Measurements from ENCODE around the gene ZC3H18.

Gene ZC3H18

DNA sequence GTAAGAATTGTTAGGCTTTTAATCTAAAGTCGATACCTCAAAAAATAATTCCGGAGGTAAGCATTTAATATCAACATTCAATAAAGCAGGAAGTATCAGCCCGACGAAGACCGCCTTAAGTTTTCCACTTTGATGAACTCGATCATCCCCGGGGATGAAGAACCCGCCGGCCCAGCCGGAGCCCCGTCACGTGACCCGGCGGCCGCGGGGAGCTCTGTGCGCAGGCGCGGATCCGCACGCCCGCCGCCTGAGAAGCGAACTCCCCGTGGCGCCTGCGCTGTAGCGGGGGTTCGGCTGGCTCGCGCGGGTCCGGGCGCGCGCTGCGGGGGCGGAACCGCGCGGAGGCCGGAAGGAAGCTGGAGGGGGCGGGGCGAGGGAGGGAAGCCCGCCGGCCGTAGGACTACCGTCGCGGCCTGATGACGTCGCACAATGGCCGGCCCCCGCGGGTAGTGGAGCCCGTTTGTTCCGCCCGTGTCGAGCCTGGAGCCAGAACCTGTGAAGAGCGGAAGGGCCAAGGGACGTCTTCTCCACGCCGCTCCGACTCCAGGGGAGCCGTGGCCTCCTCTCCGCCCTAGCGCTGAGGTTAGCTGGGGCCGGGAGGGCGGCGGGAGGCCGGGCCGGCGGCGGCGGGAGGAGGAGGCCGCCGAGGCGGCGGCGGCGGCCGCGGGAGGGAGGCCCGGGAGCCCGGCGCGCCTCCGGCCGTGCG, at the start of gene ZC3H18:
TSS of gene ZC3H18 (plus strand) at position 419 of the 706 bp plus-strand sequence. CDS start 6,721 bp downstream, outside the sequence.
- peak; percentile 99 for DNase-seq

GRCh38 chr16:88521674-88522073, 48.5 kb upstream of the ZC3H18 start:
- DNase-seq = no peak

DNA sequence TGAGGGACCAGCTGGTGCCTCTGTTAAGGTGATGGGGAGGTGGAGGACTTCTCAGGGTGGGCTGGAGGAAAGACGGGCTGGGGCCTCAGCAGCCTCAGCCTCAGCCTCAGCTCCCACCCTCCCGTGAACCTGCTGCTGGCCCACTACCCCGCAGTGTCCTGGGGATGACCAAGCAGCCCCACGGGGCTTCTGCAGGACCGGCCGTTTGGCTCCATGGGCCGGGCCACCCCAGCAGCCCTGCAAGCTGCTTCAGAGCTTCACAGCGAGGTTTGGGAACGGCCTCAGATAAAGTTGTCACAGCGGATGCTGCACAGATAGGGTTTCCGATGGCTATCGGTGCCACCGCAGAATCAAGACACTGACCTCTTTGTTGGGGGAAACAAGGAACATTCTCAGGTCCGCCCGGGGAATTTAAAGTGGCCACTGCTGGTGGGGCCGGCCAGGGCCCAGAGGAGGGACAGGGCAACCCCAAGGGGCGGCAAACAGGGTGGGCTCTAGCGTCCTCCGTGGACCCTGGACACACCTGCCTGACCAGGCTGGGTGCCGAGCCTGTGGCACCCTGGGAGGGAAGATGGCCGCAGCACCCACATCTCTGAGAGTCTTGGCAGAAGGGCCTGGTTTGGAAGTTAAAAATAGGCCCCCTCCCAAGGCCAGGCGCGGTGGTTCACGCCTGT, 47.8 kb upstream of the ZC3H18 start:
- DNase-seq = no peak

DNA sequence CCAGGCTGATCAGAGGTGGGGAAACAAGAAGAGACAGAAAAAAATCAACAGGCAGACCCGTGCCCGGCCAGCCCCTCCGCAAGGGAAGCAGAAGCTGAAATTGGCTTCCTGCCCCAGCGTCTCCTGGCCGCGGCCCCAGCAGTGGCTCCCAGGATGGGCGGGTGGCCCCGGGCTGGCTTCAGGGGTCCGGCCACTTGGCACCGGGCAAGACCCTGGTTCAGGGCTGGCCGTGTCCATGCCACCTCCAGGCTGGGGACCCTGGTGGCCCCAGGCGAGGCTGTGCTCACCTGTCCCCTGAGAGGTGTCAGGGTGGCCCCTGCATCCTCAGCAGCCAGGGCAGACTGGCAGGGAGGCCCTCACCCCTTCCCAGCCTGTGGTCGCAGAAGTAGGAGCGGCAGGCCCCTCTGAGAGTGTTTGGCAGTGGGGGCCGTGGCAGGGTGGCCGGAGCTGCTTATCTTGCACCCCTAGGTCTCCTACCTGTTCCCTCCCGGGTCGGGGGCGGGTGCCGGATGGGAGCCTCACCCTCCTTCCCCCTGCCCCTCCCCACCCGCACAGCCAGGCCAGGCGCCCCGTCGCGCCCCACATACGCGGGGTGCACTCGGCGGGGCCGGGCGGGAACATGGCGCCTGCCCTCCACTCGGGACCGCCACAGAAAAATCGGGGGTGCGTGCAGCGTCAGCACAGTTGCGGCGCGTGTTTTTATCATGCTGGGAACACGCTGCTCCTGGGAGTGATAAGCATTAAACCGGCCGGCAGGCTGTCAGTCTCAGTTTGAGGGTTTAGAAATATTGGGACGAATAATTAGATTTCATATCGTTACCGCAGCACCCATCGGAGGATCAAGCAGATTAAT, 46.7 kb upstream of the ZC3H18 start:
- DNase-seq = no peak

DNA sequence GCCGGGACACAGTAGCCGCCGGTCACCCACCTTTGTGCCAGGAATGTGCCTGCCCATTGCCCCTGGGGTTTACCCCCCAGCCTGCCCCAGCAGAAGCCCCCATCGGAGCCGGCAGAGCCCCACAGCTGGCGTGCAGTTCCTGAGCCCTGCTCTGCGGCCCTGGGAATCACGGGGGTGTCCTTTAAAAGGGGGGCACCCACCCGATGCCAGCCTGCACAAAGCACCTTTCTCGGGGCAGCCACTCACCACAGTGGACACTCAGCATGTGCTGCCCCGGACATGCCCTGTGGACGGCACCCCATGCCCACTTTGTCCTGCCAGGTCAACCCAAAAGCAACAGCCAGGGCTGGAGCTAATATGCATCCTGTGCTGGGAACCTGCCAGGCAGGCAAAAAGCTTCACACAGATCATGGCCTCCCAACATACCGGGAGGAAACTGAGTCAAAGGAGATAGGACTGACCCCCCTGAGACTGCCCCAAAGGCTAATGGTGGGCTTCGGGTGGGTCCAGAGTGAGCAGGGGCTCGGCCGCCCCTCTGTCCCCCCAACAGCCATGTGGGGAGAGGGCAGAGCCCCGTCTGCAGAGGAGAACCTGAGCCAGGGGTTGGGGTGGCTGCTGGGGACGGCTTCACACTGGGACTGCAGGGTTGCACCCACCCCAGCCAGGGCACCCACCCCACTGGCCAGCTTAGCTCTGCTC, 45.8 kb upstream of the ZC3H18 start:
- DNase-seq = no peak

DNA sequence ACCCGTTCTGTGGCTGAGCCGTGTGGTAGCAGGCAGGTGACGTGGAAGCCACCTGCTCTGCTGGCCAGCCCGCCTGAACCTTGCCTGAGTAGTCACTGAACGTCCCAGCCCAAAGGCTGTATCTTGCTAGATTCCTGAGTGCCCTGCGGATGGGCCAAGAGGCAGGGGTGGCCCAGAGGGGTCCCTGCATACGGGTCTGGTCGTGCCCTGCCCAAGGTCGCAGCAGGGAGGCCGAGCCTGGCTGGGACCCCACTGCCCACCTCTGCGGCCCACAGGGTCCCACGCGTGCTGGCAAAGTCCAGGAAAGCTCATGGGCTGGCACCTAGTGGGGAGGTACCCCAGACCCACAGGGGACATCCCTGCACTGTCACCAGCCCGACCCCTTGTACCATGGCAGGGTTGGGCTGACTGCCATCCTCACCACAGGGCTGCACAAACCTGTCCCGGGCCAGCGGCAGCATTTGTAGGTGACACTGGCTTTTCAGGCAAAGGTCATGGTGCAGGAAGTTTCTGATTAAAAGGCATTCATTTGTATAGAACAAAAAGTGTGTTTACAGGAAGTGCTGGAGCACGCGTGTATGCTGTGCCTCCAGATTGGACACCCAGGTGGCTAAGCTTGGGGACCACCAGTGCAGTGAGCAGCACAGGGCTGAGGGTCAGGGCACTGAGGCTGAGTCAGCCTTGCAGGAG, 45.1 kb upstream of the ZC3H18 start:
- DNase-seq = no peak

GRCh38 chr16:88525663-88525990, 44.6 kb upstream of the ZC3H18 start:
- DNase-seq = no peak

GRCh38 chr16:88526008-88526905, 43.9 kb upstream of the ZC3H18 start:
- no peak for DNase-seq

DNA sequence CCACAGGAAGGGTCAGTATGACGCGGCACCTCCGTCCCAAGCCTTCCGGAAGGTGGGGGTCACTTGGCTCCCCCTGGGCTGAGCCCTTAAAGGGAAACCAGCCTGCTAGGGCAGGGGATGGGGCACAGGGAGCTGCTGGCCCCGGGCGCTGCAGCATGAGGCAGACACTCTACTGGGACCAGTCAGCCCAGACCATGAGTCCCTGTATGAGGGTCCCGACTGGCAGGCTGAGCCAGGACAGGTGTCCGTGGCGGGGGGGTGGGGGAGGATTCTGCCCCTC, 43.4 kb upstream of the ZC3H18 start:
- DNase-seq = no peak

DNA sequence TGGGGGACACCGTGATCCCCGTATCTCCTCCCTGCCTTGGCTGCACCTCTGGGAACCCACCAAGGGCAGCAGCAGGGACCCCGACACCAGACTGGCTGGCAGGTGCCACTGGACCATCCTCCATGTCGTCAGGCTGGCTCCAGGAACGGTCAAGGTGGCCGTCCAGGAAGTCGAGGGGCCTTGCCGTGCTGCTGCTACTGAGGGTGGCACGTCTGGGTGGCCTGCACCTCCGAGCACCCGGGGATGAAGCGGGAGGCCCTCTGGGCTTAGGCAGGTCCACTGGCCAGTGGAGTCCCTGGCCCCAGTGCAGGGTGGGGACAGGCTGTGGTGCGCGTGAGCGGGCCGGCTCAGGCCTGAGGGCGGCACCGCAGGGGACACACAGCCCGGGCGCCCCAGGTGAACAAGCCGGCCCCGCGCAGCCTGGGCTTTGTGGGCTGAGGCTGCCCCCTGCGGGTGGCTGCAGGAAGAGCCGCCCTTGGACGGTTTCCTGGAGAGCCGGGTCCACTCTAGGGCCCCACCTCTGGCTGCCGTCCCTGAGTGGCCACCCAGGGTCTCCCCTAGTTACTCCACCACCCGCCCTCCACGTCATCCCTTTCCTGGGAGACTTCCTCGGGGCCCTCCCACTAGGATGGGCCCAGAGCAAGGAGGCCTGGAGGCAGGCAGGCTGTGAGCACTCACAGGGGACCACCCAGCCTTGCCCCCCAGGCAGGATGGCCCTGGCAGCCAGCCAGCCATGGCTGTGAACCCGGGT, 42.8 kb upstream of the ZC3H18 start:
- peak; percentile 77 for DNase-seq

- DNase-seq = no peak
Measured at GRCh38 chr16:88527937-88528743, 42.1 kb upstream of the ZC3H18 start.

GRCh38 chr16:88528902-88529318, 41.3 kb upstream of the ZC3H18 start:
- no peak for DNase-seq

GRCh38 chr16:88529596-88529995, 40.6 kb upstream of the ZC3H18 start:
- DNase-seq = no peak

GRCh38 chr16:88530051-88530857, 39.9 kb upstream of the ZC3H18 start:
- DNase-seq = no peak

- no peak for DNase-seq
Measured at GRCh38 chr16:88530858-88531203, 39.4 kb upstream of the ZC3H18 start.

- DNase-seq = no peak
Measured at GRCh38 chr16:88531346-88531745, 38.9 kb upstream of the ZC3H18 start.

DNA sequence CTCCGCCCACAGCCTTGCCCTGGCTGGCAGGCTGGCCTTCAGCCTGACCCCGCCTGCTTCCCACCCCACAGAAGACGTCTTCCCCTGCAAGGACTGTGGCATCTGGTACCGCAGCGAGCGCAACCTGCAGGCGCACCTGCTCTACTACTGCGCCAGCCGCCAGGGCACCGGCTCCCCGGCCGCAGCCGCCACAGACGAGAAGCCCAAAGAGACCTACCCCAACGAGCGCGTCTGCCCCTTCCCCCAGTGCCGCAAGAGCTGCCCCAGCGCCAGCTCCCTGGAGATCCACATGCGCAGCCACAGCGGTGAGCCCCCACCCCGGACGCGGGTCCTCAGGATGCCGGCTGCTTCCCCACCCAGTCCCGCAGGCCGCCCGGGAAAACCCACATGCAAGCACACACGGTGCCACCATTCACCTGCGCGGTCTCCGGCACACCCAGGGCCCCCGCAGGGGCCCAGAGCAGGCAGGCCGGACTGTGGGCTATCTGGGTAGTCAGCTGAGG, 38.2 kb upstream of the ZC3H18 start:
- no peak for DNase-seq

GRCh38 chr16:88532434-88533241, 37.6 kb upstream of the ZC3H18 start:
- no peak for DNase-seq

Measured in stimulated activated CD8-positive, alpha-beta memory T cell treated with anti-CD3 and anti-CD28 coated beads, Interleukin-4, amount 100 ng/mL, for 48 hours (primary cell).